22Rv1 (cell line): ENCODE measurements around the gene FOXD3.

Experiments used
- ZFX ChIP-seq: fragments of 450-650 bp; IDR thresholded peaks from 2 replicates; pipeline ENCODE4 v1.6.1; 2017; ENCODE audit warnings: antibody characterized with exemption, borderline replicate concordance
- TF ChIP-seq, protein P1 (sequence below): fragments of 450-650 bp; IDR thresholded peaks from 2 replicates; pipeline ENCODE4 v1.5.1; 2017; ENCODE audit warnings: mild to moderate bottlenecking

DNA sequence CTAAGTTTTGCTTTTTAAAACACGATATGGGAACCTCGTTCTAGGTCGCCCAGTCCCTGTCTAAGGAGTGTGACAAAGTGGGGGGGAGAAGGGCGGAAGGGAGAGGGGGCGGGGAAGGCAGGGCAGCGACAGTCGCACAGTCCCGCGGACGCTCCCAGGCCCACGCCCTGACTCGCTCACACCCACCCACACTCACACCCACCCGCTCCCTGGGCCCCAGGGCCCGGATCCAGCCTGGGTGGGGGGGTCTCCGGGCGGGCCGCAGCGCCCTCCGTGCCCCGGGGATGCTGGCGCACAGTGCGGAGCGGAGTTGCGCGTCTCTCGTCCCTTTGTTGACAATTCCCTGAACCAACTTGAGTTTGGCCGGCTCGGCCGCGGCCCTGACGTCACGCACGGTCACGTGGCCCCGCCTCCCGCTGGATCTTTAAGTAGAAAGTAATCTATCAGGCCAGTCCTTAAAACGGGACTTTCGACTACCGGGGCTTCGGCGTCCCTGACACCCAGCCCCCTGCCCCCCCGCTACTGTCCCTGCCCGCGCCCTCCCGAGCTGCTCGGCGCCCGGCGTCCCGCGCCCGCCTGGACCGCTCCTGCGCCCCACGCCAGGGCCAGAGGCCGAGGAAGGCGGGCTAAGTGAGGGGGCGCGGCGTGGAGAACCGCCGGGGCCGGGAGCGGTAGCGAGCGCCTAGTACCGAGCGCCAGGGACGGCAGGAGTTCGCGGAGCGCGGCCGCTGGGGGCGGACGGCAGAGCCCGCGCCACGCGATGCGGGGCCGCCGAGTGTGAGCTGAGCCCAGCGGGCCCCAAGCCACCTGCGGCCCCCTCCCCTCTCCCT lies at the start of gene FOXD3:
- TF ChIP-seq, protein P1, sequence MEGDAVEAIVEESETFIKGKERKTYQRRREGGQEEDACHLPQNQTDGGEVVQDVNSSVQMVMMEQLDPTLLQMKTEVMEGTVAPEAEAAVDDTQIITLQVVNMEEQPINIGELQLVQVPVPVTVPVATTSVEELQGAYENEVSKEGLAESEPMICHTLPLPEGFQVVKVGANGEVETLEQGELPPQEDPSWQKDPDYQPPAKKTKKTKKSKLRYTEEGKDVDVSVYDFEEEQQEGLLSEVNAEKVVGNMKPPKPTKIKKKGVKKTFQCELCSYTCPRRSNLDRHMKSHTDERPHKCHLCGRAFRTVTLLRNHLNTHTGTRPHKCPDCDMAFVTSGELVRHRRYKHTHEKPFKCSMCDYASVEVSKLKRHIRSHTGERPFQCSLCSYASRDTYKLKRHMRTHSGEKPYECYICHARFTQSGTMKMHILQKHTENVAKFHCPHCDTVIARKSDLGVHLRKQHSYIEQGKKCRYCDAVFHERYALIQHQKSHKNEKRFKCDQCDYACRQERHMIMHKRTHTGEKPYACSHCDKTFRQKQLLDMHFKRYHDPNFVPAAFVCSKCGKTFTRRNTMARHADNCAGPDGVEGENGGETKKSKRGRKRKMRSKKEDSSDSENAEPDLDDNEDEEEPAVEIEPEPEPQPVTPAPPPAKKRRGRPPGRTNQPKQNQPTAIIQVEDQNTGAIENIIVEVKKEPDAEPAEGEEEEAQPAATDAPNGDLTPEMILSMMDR: no peak
- no peak for TF ChIP-seq ZFX
